NOMO-1 (cell line): ENCODE results near the gene FDX1.
A peak's percentile ranks its signal among the peaks of the same experiment; 100 is the strongest.

Experiments used
- DNase-seq, 2 experiments: peaks; one replicate each; lab custom pipeline; 2025; ENCODE audit not compliant: unreplicated experiment in 2 of 2; lab: John Stamatoyannopoulos, UW

FDX1 gene

DNA sequence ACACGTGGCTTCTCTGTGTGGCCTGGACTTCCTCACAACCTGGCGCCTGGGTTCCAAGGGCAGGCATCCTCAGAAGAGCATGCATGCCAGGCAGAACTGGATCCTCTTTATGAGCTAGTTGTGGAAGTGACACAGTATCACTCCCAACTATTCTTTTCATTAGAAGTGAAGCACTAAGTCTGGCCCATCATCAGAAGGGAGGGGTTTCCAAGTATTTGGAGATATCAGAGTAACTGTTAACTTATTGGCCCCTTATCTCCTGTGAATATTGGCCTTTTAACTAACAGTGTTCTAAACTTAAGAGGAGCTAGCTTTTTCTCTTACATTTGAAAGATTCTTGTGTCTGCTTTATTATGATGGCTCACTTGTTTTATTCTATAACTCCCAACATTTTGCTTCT lies 35.5 kb downstream of the FDX1 start:
- DNase-seq, result no peak

DNA sequence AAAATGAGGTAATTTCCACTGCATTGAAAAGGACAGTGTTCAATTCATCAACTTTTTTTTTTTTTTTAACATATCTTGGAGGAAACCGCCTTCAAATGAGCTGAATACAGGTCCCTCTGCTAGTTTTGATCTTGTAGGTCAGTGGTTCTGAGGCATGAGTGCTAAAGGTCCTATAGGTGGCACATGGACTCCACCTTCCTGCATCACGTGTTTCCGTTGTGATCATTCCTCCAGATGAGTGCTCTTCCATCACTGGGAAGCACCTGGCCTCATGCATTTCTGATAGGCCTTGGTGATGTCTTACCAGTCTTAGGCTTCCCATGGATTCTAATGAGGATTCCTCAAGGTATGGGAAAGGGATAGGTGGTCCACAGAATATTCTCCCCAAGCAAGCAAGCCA lies 37.8 kb downstream of the FDX1 start:
- no peak for DNase-seq

DNA sequence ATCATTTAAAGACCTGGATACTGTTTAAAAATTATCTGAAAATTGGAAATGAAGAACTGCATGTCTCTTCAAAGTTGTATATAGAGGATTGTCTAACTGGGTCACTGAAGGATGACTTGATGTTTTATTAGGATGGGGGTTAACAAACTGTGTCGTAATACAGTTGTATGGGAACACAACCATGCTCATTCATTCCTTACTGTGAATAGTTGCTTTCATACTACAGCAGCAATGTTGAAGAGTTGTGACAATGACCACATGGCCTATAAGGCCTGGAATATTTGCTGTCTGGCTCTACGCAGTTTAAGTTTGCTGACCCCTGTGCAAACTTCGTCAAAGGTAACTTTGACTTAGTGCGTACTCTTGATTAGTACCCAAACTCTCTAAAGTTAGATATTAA lies 38.4 kb downstream of the FDX1 start:
- DNase-seq, result no peak

DNA sequence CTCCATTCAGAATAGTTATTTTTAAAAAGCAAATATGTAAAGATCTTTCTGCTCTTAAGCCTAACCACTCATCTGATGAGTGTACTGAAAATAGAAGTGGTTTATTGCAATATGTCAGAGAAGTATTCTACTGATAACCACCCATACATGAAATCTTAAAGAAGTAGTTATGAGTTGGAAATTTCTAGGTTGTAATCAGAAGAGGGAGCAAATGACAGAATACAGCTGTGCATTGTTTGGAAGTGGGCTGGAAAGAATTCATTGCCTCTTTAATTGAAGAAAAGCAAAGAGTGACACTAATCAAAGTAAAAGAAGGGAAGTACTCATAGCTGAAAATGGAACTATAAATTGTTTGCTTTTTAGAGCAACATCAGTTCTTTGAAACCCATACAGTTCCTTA lies 39.4 kb downstream of the FDX1 start:
- no peak for DNase-seq

DNA sequence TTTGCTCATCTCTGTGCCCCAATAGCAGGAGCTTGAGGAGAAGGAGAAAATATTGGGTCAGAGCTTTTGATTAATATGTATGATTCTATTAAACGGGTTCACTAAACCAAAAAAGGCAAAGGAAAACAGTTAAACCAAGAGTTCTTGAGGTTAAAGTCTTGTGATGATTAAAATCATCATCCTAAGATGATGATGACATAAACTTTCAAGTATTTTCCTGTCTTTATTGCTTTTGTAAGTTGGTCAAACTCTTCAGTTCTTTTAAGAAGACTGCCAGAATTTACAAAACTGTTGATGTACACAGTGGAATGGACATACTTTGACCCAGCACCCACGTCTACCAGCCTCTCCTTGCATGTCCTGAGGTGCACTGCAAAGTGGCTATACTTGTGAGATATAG lies 41.0 kb downstream of the FDX1 start:
- DNase-seq, result no peak

DNA sequence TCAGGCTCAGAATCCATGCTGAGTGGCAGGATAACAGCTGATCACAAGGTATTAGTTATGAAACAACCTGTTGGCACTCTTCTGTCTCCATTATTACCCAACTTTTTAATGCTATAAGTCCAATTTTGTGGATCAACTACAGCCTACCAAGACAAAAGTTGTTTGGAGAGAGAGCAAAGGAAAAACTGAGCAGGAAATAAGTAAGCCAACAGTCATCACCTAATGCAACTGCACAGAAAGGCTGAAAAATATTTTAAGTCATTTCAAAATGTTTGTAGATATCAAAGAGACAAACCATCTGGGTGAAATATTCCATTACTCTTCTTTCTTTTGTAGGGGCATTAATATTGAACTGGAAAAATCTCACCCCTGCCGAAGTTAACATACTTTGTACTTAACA lies 41.6 kb downstream of the FDX1 start:
- no peak for DNase-seq

DNA sequence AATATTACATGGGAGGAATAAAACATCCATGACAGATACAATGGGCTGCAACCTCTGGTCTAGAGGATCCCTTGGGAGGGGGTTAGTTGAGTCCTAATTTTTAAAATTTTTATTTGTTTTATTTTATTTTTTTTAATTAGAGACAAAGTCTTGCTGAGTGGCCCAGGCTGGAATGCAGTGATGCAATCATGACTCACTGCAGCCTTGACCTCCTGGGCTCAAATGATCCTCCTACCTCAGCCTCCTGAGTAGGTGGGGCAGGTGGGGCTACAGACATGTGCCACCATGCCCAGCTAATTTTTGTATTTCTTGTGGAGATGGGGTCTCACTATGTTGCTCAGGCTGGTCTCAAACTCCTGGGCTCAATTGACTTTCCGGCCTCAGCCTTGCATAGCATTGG lies 43.1 kb downstream of the FDX1 start:
- DNase-seq, result no peak

DNA sequence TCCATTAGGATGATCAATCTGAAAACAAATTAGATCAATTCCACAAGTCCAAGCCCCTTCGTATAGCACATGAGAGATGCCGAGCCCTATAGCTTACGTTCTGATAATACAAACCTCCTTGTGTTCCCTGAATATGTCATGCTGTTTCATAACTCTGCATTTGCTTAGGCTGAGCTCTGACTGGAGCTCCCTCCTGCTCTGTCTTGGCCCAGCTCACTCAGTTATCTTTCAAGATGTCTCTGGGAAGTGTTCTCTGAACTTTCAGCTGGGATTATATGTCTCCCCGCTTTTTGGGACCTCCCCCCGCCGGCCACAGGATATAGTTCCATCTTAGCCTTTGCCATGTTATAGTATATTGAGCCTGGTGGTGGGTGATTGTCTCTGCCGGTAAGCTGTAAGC lies 44.0 kb downstream of the FDX1 start:
- no peak for DNase-seq

DNA sequence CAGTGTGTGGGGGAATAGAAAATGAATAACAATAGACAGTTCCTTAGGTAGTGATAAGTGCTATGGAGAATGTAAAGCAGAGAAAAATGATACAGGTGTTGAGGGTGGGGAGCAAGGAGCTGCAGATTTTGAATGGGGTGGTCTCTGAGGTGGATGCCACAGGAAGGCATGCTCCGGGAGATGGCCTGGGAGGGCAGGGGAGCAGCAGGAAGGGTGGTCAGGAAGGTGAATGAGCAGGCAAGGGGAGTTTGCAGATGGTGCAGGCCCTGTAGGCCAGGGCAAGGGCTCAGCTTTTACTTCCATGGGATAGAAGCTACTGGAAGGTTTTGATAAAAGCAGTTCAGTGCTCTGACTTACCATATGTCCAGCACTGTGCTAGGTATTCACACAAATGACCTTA lies 44.8 kb downstream of the FDX1 start:
- no peak for DNase-seq

DNA sequence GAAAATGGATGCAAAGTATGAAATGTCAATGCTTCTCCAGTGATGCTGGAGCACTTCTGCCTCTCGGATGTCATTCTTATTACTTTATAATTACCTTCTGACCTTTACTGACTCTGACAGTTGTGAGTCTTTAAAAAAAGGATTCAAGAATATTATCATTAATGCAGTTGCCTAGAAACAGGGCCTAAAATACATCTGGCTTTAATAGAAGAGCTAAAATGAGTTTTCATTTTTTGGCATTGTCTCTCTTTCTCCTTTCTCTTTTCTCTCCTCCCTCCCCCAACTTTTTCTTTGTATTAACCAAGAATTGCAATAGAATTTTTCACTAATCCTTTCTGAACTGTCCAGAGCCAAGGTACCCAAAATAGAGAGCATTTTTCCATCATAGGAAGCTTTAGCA lies 45.9 kb downstream of the FDX1 start:
- DNase-seq, result no peak

DNA sequence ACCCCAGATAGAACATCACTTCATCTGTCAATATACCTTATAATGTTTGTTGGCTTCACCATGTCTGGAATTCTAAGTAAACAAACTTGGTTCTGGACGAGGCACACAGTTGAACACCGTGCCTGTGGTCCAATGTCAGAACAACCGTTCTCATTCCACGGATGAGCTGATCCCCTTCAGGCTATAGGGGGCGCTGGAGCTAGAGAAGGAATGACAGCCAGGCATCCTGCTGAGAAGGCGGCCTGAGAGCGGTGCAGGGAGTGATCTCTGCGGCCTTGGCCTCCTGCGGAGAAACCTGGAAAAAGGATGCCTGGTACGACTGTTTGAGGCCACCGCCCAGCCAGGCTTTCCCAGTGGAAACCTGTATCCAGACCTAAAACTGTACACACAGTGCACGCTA lies 48.7 kb downstream of the FDX1 start:
- no peak for DNase-seq

DNA sequence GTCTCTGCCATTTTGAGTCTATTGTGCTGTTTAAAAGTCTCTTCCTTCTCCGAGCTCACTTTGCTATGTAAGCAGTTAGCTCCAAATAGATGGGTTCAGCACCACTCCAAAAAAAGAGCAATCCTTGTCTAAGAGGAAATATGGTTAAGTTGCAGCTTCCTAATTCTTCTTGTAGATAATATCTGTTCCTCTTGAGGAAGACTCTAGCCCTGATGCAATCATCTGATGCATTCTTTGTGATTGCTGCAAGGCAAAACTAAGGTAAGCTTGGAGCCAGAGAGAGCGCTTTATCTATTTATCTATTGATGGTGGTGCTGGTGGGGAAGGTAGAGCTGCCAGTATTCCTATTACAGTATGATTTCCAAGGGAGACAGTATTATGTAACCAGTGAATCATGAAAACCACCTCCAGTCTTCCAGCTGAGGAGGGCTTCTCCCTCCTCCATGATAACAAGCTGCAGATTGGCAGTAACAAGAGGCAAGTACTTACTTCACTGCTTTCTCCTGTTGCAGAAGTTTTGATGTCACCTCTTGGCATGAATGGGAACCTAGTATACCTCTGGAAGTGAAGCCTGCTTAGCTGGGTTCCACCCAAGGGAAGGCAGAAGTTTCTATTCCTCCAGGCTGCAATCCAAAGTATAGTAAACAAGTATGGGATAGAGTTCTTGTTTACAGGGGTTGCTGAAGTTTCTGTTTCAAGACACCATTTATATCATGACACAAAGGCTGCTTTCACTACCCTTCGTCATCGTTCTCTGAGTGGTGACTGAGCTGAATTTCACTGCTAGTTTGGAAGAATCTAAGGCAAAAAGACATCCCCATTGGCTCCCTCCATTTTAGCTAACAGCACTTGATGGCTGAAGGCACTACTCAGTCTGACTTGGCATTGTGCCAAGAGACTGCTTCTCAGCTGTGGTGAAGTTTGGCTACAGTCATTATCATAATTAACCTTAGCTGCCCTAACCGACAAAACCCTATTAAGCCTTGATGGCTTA lies 49.7 kb downstream of the FDX1 start:
- peak; percentile 24 to 88 for DNase-seq

DNA sequence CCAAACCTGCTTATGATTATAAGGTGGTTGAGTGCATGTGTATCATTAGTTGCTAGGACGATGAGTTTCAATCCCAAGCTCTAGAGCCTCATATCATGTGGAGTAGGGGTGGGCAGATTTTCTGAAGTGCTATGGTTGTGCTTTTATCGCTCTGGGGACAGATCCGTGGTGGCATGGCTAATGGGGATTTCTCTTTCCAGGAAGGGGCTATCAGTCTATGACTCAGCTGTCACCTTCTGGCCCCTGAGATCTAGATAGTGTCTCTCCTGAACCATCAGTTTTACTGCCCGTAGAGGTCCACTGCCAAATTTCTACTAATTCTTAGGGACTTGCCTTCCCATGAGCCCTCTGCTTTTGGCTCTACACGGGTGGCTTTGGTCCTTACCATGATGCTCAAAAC lies 51.8 kb downstream of the FDX1 start:
- no peak for DNase-seq

DNA sequence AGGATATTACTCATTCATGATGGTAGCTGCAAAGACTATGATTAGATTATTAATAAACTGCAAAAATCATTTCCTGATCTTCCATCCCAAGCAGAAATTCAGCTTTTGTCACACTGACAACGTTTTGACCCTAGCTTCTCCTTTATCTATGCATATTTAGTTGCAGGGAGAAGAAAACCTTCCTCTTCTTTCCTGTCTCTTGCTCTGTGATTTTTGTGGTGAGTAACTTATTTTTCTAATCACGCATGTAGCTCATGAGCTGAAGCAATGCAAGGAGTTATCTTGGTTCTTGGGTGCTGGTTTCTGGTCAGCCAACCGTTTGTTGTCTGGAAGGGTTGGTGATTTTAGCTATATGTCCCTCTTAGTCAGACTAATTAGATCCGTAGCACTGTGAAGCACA lies 56.4 kb downstream of the FDX1 start:
- no peak for DNase-seq

DNA sequence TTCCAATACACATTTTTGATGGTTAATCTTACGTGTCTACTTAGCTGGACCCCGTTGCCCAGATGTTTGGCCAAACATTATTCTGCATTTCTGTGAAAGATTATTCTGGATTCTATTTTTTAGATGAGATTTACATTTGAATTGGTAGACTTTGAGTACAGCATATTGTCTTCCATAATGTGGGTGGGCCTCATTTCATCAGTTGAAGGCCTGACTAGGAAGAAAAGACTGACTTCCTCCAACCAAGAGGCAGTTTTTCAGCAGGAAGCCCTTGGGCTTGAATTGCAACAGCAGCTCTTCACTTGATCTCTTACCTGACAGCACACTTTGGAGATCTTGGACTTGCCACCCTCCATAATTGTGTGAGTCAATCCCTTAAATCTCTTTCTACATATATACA lies 58.7 kb downstream of the FDX1 start:
- no peak for DNase-seq

DNA sequence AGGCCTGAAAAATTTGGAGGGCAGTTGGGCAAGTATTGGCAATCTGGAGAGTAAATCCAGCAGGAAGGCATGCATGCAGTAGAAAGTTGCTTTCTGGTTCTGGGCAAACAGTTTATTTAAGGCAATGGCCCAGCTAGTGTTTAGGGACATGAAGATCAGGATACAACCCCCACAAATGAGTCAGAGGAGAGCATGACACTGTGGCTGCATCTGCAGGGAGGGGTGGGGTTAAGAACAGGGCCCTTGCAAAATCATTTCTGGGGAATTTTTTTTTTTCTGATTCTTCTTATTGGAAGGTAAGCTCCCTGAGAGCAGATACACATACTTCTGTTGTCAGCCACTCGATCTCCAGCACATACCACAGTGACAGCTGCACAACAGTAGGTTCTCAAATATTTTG lies 61.1 kb downstream of the FDX1 start:
- peak; percentile 6 to 30 for DNase-seq

DNA sequence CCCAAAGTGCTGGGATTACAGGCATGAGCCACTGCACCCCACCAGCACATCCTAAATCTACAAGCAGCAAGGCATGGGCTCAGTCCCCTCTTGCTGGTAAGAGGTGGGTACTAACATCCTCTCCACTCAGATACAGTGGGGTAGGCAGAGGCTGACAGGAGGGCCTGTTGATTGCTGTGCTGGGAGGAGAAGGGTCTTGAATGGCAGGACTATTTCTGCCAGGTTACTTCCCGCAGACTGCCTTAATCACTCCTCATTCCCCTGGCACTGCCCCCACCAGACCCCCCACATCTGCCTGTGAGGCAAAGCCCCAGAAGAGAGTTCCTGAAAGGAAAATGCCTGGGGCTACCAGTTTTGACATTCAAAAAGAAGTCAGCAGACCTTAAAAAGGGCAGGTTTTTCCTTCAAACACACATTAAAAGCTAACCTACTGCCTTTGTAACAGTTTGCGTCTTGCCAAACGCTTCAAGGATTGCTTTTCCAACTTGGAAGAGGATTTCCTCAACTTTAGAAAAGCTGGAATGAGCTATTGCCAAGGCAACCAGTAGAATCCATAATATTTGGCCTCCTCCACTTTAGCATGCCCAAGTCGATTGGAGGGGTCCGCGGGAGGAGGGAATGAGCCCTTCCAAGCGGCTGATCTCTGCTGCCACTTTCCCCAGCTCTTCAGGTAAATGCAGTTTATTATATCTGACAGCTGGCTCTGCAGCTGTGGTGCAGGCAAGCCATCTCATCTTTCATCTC lies 62.0 kb downstream of the FDX1 start:
- no peak for DNase-seq

DNA sequence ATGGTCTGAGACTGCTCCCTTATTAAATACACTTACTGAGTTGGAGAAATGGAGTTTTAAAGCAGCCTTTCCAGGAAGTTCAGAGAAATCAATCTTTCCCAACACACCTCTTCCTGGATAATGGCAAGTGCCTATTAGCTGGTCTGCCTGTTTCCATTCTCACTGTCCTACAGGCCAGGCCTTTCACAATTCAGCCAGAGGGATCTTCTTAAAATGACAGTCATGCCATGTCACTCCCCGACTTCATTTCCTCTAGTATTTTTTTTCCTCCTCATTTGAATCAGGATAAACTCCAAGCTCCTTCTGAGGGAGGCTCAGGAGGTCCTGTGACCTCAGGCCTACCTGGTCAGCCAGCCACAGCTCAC lies 62.6 kb downstream of the FDX1 start:
- no peak for DNase-seq

DNA sequence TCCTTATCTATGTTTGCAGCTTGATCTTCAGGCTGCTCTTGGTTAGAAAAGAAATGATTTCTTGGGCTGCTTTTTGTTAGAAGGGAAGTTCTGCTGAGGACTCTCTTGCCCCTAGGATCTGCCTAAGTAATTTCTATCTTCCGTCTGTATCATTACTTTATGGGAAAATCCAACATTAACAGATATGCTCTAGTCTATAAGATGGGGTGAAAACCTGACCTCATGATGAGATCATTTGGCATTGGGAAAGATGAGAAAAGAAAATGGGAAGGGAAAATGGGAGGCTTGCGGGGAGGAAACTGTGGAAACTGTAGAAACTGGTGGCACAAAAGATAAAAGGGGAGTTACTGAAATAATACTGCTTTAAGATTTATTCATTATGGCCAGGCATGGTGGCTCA lies 63.6 kb downstream of the FDX1 start:
- no peak for DNase-seq

DNA sequence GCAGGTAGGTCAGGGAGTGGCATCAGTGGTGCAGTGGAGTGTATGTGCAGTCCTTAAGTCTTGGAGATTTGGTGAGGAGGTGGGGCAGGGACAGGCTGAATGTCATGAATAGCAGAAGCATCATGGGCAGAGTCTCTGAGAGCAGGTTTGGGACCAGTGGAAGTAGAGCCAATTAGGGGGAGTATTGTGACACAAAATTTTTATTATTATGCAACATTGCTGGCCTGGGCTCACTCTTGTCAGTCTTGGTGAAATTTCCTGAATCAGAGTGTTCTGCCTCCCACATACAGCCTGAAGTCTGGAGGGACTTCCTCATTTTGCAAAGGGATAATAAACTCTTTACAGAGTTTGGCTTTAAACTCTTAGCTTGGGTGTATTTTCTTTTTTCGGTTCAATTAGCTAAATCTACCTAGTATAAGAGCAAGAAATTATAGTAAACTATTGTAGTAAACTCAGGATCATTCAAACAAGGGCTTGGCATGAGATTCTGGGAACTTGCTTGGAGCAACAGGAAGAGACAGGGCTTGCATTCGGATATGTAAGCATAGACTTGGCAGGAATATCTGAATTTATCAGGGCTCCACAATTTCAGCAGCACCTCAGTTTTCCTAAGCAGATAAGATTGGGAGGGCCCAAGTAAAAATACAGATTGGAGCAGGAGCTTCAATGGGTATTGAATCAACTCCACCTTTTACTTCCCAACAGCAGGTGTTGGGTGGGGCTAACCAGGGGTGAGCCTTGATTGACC lies 67.7 kb downstream of the FDX1 start:
- peak; percentile 84 to 91 for DNase-seq

DNA sequence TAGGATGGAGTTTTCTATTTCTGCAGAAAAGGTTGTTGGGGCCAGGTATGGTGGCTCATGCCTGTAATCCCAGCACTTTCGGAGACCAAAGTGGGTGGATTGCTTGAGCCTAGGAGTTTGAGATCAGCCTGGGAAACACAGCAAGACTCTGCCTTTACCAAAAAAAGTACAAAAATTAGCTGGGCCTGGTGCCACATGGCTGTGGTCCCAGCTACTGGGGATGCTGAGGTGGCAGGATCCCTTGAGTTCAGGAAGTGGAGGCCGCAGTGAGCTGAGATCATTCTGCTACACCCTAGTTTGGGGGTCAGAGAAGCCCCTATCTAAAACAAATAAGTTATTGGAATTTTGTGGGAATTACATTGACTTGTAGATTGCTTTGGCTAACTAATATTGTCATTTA lies 71.7 kb downstream of the FDX1 start:
- DNase-seq, result no peak
